CD4-positive, alpha-beta T cell treated with Interleukin-15 for 4 hours (primary cell): Measurements from ENCODE around the gene OLFM1.
"Not testable (repeated sequence)": the region's sequence is repeated elsewhere in the genome, so short reads cannot be mapped to it uniquely, and the experiment has no call there.

Experiments used
- DNase-seq: peaks from one replicate; pipeline ENCODE4 v3.0.0-alpha.2; 2020; ENCODE audit warnings: low spot score

The OLFM1 gene

DNA sequence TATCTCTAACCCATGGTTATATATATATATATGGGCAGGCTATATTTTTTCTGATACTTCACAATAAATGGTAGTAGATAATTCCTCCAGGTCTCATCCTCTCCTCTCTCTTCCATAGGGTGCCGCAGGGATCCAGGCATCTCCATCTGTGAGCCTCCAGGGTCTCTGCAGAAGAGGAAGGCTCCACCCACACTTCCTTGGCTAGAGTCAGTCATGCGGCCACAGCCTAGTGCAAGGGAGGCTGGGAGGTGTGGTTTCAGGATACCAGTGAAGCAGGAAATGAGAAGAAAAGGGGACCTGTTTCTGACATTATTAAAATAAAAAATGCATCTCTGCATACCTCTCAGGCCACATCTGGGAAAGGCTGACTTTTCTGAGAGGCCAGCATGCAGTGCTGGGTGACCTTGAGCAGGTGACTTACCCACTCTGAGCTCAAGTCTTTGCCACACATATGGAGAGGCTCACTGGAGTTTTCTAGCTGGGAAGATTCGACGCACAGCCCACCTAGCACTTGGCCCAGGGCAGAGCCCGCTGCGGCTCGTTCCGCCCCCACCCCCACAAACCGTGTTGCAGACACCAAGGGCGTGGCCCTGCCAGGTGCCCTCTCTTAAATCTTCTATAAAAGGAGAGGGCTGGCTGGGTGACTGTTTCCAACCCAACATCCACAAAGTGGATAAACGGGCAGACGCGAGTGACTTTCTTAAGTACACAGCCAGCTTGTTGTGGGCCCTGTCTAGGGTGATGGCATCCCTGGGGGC lies 47.9 kb downstream of the OLFM1 start:
- DNase-seq, result no peak

DNA sequence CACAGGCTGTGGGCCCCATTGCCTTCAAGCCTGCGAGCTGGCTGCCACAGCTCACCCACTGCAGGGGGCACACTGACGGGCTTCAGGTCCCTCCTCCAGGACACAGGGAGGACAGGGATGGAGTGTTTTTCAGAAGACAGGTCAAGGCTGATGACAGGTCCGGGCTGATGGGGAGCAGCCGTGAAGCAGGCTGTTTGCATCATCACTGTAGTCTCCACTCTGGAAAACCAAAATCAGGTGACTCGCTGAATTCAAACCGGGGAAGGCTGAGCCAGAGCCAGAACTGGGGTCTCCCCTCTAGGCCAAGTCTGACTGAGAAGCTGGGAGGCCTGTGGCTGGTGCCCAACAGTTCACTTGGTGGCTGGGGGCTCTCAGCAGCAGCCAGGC lies 48.5 kb downstream of the OLFM1 start:
- no peak for DNase-seq

DNA sequence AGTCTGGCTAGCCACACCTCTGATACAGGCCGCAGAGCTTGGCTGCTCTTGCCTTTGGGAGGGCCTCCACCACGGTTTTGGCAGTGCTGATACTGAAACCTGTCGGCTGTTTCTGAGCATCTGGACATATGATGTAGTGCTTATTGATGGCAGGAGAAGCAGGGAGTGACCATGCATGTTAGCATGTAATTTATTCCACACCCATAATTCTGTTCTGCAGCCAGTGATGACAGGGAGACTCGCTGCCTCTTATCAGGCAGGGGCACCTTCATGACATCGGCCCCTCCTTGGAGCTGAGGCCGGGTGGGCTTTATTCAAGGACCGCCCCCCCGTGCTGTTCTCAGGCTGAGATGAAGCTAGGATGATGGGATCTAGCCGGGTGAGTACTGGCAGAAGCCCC lies 49.0 kb downstream of the OLFM1 start:
- no peak for DNase-seq

DNA sequence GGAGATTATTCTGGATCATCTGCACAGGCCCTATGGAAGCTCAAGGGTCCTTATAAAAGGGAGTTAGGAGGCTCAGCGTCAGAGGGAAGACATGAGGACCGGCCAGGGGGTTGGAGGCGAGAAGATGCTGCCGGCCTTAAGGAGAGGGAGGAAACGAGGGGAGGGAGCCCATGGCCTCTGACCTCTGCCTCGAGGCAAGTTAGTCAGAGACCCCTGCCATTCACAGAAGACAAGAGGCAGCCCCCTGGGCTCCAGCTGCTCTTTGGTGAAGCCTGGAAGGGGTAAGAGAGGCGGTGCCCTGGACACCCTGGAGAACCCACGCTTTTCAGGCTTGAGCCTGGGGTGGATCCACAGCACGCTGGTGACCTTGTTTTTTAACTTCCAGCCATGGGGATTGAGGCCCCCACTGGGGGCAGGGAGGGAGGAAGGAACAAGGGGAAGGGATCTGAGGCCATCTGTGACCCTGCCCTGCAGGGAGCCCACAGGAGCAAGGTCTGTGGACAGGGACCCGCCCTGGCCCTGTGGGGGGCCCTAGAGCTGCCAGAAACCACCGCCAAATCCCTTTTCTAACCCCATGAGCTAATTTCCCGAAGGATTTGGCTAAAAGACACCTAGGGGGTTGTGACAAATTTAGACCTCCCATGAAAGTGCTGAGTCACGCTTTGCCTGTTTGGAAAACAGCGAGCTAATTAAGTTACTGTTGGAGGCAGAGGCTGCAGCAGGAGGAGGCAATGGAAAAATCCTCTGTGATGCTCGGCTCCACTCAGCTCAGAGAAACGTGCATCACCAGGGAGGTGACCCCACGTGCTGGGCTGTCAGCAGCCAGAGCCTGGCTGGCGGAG lies 49.7 kb downstream of the OLFM1 start:
- DNase-seq, result no peak

GRCh38 chr9:135138078-135138855 lies 50.8 kb downstream of the OLFM1 start:
- DNase-seq, result no peak

GRCh38 chr9:135139366-135139959 lies 52.0 kb downstream of the OLFM1 start:
- no peak for DNase-seq

DNA sequence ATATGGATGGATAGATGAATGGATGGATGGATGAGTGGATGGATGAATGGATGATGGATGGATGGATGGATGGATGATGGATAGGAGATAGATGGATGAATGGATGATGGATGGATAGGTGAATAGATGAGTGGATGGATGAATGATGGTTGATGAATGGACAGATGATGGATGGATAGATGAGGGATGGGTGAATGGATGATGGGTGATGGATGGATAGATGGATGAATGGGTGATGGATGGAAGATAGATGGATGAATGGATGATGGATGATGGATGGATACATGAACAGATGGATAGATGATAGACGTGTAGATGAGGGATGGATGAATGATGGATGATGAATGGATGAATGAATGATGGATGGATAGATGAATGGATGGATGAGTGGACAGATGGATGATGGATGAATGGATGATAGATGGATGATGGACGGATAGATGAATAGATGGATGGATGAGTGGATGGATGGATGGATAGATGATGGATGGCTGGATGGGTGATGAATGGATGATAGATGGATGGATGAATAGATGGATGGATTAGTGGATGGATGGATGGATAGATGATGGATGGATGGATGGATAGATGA lies 53.8 kb downstream of the OLFM1 start:
- no peak for DNase-seq

GRCh38 chr9:135144581-135145170 lies 57.2 kb downstream of the OLFM1 start:
- no peak for DNase-seq

DNA sequence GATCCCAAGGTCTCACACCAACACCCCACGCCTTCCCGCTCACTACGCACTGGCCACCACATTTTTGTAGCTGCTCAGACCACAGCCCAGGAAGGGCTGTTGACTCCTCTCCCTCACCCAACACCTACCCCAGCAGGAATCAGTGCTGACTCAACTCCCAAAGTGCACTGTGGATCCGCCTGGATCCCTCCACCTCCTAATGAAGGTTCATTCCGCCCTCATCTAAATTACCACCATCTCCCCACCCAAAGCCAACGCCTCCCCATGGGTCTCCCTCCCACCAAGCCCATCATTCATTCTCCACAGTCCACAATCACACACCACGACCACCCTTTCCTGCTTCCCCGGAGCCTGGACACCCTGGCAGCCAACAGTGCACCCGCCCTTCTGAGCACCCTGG lies 57.8 kb downstream of the OLFM1 start:
- no peak for DNase-seq

GRCh38 chr9:135146241-135146640 lies 58.8 kb downstream of the OLFM1 start:
- DNase-seq, result no peak

DNA sequence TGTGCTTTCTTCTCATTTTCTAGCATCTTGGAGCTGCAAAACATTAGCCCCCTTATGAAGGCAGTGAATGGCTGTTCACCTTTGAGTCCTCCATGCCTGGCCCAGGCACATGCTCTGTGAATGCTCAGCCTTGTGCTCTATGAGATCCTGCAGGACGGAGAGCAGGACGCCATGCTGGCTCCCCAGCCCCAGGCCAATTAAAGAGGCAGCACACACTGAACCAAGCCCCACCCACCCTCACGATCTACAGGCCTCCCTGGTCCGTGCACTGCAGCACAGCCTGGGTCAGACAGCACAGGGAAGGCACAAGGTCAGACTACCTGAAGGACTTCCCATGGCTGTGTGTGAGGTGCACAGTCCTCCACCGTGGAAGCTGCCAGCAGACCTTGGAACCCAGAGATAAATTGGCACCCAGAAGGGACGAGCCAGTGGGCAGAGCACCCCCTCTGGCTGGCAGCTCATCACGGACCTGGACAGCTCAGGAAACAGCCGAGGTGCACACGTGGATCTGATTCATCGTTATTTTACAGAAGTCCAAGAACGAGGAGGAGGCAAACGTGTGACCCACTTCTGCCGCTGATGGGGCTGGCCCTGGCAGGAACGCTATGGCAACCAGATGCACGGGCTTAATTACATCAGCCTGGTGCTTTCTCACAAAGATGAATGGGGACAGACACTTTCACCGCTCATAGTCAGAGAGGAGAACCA lies 59.5 kb downstream of the OLFM1 start:
- DNase-seq, result no peak

DNA sequence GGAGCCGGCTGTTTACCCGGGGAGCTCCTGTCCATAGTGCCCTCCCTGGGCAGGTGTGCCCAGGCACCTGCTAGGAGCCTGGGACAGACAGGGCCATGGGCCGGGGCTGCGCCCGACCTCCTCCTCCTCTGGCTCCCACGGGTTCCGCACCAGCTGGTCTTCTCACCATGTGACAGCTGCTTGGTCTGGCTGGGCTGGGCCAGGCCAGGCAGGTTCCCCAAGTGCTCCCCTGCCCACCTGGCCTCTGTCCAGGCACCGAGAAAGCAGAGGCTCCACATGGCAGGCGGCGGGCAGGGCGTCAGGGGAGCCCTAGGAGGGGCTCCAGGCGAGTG lies 60.0 kb downstream of the OLFM1 start:
- DNase-seq, result no peak

GRCh38 chr9:135147938-135148337 lies 60.5 kb downstream of the OLFM1 start:
- no peak for DNase-seq

GRCh38 chr9:135148386-135148785 lies 60.9 kb downstream of the OLFM1 start:
- no peak for DNase-seq

DNA sequence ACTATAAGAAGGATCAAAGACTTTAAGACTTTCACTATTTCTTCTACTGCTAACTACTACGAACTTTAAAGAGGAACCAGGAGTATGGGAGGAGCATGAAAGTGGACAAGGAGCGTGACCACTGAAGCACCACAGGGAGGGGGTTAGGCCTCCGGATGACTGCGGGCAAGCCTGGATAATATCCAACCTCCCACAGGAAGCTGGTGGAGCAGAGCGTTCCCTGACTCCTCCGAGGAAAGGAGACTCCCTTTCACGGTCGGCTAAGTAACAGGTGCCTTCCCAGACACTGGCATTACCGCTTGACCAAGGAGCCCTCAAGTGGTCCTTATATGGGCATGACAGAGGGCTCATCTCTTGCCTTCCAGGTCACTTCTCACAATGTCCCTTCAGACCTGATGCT lies 62.4 kb downstream of the OLFM1 start:
- DNase-seq, result not testable (repeated sequence)

DNA sequence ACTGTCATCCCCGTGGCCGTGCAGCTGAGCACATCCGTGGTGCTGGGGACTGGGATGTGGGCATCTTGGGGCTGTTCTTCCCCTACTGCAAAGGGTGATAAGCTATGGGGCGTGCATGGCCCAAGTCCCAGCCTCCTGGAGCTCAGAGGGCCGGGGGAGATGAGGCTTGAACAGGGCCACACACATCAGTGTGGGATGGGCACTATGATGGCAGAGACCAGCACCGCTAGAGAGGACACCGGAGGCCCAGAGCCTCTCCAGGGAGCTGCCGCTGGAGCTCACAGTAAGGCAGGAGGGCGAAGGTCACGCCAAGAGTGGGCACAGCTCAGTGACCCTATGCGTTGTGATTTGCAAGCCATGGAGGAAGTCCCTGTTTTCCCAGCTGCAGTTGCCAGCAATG lies 63.5 kb downstream of the OLFM1 start:
- no peak for DNase-seq

- no peak for DNase-seq
Observed at GRCh38 chr9:135151757-135152613, 64.5 kb downstream of the OLFM1 start.

GRCh38 chr9:135152614-135153334 lies 65.3 kb downstream of the OLFM1 start:
- no peak for DNase-seq

DNA sequence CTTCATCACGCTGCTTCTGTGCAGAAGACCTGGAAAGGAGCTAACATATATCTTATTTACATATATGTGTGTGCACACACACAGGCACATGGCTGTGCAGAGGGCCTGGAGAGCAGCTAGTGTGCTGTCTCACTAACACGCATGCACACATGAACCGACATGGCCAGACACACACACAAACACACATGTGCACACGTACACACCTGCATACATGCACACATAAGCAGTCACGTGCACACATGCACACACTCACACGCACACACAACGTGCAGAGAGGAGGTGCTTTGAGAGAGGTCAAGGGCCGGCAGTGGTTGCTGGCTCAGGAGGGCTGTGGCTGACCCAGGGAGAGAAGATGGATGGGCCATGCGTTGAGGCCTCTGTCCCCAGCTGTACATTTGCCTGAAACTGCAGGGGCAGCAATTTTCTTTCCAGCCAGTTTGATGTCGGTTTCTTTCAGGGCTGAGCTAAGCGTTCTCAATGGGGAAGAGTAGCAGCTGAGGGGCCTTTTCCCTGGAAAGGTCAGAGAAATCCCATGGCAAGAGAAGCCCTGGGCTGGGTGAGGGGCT lies 66.7 kb downstream of the OLFM1 start:
- no peak for DNase-seq
